Muscle of leg (tissue), 11 donors: Measurements from ENCODE around the gene ANXA7. TPM values are rescaled to one million over a fixed set of nuclear protein-coding genes. Genes with fewer than 3 reads are reported as not detected.

ENCODE experiments used
- DNase-seq: peaks from one replicate; pipeline ENCODE4 v3.0.0; 2013
- H3K27ac ChIP-seq: one replicate; pipeline ENCODE4 v1.5.1; 2013; ENCODE audit warnings: mild to moderate bottlenecking, low read length, control low read depth
- H3K27me3 ChIP-seq: one replicate; pipeline ENCODE4 v1.6.1; 2013; ENCODE audit warnings: low read length; ENCODE audit not compliant: control insufficient read depth, insufficient read depth
- H3K36me3 ChIP-seq: one replicate; pipeline ENCODE4 v1.6.1; 2013; ENCODE audit warnings: low read length; ENCODE audit not compliant: control insufficient read depth, insufficient read depth
- H3K4me1 ChIP-seq: one replicate; pipeline ENCODE4 v1.6.1; 2013; ENCODE audit warnings: low read length; ENCODE audit not compliant: control insufficient read depth, insufficient read depth
- H3K4me3 ChIP-seq: one replicate; pipeline ENCODE4 v1.5.1; 2013; ENCODE audit warnings: low read length, control low read depth
- H3K9me3 ChIP-seq: replicated peaks from 2 replicates; pipeline ENCODE4 v1.6.1; 2013; ENCODE audit warnings: low read depth, low read length; ENCODE audit not compliant: control insufficient read depth
- WGBS: methylation state at CpG from one replicate; pipeline ENCODE4 v1.1.5; 2013; ENCODE audit warnings: missing lambda C conversion rate; ENCODE audit not compliant: insufficient coverage; 5-methylcytosine and 5-hydroxymethylcytosine counted together
- polyA plus RNA-seq, 8 donors: library from polyadenylated mRNA; unstranded; fragments of 120-200 nt; gene quantifications; one replicate each; pipeline versions ENCODE4 v1.2.1 to v1.2.3, GENCODE V29; 2013; ENCODE audit warnings: inconsistent platforms in 1 of 8, low replicate concordance in 1 of 8; ENCODE audit not compliant: insufficient read length in 8 of 8, insufficient read depth in 1 of 8
- total RNA-seq: library from RNA; stranded (reverse); fragments of 120-200 nt; gene quantifications from one replicate; pipeline ENCODE4 v1.2.4, GENCODE V29; 2013

ANXA7 gene
- total and polyA plus RNA-seq, 9 donors, result 50.0 to 59.5 (median 54.5) TPM

- Histone ChIP-seq H3K27me3 (no peaks in the 10 kb centered on the region), H3K27ac (no peak overlapping the region), H3K36me3 (peaks cover 27% of the 10 kb centered on the region), H3K9me3 (no peaks in the 10 kb centered on the region), H3K4me3 (no peak overlapping the region), H3K4me1 (no peaks in the 10 kb centered on the region)
- WGBS, result no CpG with 5 or more reads among the region's 1 CpG
- no peak for DNase-seq
Observed at GRCh38 chr10:73439605-73440312, 25.9 kb upstream of the ANXA7 start.

GRCh38 chr10:73439055-73439454 is 25.2 kb upstream of the ANXA7 start:
- Histone ChIP-seq H3K27ac (no peak overlapping the region), H3K27me3 (no peaks in the 10 kb centered on the region), H3K9me3 (no peaks in the 10 kb centered on the region), H3K4me3 (no peak overlapping the region), H3K4me1 (no peaks in the 10 kb centered on the region), H3K36me3 (peaks cover 24% of the 10 kb centered on the region)
- DNase-seq, result no peak
- no CpG with 5 or more reads among the region's 1 CpG for WGBS

GRCh38 chr10:73433538-73433867 is 19.6 kb upstream of the ANXA7 start, which contains the start of gene MSS51:
Gene MSS51 (minus strand): TSS chr10:73433561. CDS start chr10:73428284, 5,277 bp downstream.
- no peaks in the 10 kb centered on the region for H3K27me3 ChIP-seq
- peak within 1 kb of the TSS; percentile 10 for H3K4me3 ChIP-seq
- H3K9me3 ChIP-seq, result no peaks in the 10 kb centered on the region
- DNase-seq, result peak; percentile 62
- peak within 1 kb of the TSS; percentile 59 for H3K27ac ChIP-seq
- H3K36me3 ChIP-seq, result peaks cover 14% of the 10 kb centered on the region
- H3K4me1 ChIP-seq, result no peaks in the 10 kb centered on the region

- H3K36me3 ChIP-seq, result peaks cover 16% of the 10 kb centered on the region
- H3K9me3 ChIP-seq, result no peaks in the 10 kb centered on the region
- no peaks in the 10 kb centered on the region for H3K27me3 ChIP-seq
- H3K4me3 ChIP-seq, result peak overlapping the region; percentile 10
- H3K4me1 ChIP-seq, result no peaks in the 10 kb centered on the region
- H3K27ac ChIP-seq, result peak overlapping the region; percentile 59
- DNase-seq, result no peak
- WGBS, result no CpG with 5 or more reads among the region's 2 CpGs
Observed at GRCh38 chr10:73432646-73433537, 19.0 kb upstream of the ANXA7 start.

GRCh38 chr10:73426318-73426717 is 12.5 kb upstream of the ANXA7 start:
- Histone ChIP-seq H3K27ac (no peak overlapping the region), H3K27me3 (no peaks in the 10 kb centered on the region), H3K36me3 (peaks cover 54% of the 10 kb centered on the region), H3K4me3 (no peak overlapping the region), H3K4me1 (no peaks in the 10 kb centered on the region), H3K9me3 (no peaks in the 10 kb centered on the region)
- DNase-seq, result no peak
- 100% methylated on average over 1 of the region's 4 CpGs for WGBS

- no peak overlapping the region for H3K4me3 ChIP-seq
- H3K4me1 ChIP-seq, result no peaks in the 10 kb centered on the region
- no peaks in the 10 kb centered on the region for H3K9me3 ChIP-seq
- DNase-seq, result no peak
- H3K36me3 ChIP-seq, result peaks cover 56% of the 10 kb centered on the region
- WGBS, result no CpG with 5 or more reads among the region's 3 CpGs
- no peak overlapping the region for H3K27ac ChIP-seq
- H3K27me3 ChIP-seq, result no peaks in the 10 kb centered on the region
Observed at GRCh38 chr10:73424478-73424877, 10.6 kb upstream of the ANXA7 start.

GRCh38 chr10:73423309-73423708 is 9.5 kb upstream of the ANXA7 start:
- DNase-seq, result no peak
- H3K27ac ChIP-seq, result no peak overlapping the region

GRCh38 chr10:73416571-73416970 is 2.7 kb upstream of the ANXA7 start:
- H3K4me1 ChIP-seq, result peaks cover 17% of the 10 kb centered on the region
- H3K4me3 ChIP-seq, result no peak overlapping the region
- WGBS, result 83% methylated on average over 1 of the region's 3 CpGs
- peaks cover 2% of the 10 kb centered on the region for H3K27me3 ChIP-seq
- peaks cover 3% of the 10 kb centered on the region for H3K36me3 ChIP-seq
- H3K27ac ChIP-seq, result no peak overlapping the region
- no peaks in the 10 kb centered on the region for H3K9me3 ChIP-seq
- no peak for DNase-seq

More at GRCh38 chr10:73423309-73423708, 9.5 kb upstream of the ANXA7 start:
- H3K36me3 ChIP-seq, result peaks cover 55% of the 10 kb centered on the region
- no peaks in the 10 kb centered on the region for H3K27me3 ChIP-seq
- H3K4me3 ChIP-seq, result no peak overlapping the region
- no peaks in the 10 kb centered on the region for H3K9me3 ChIP-seq
- no peaks in the 10 kb centered on the region for H3K4me1 ChIP-seq

- Histone ChIP-seq H3K4me3 (peak overlapping the region; percentile 93), H3K9me3 (no peaks in the 10 kb centered on the region), H3K27ac (peak overlapping the region; percentile 81), H3K27me3 (peaks cover 2% of the 10 kb centered on the region), H3K36me3 (no peaks in the 10 kb centered on the region), H3K4me1 (peaks cover 17% of the 10 kb centered on the region)
- no peak for DNase-seq
- 0% methylated on average over 4 of the region's 17 CpGs for WGBS
Observed at GRCh38 chr10:73414230-73414945, 530 bp upstream of the ANXA7 start.

GRCh38 chr10:73413108-73413527 is 740 bp downstream of the ANXA7 start:
- H3K4me1 ChIP-seq, result peaks cover 17% of the 10 kb centered on the region
- peaks cover 2% of the 10 kb centered on the region for H3K27me3 ChIP-seq
- WGBS, result 2% methylated on average over 9 of the region's 9 CpGs
- no peak for DNase-seq
- H3K36me3 ChIP-seq, result no peaks in the 10 kb centered on the region
- H3K9me3 ChIP-seq, result no peaks in the 10 kb centered on the region
- H3K4me3 ChIP-seq, result peak overlapping the region; percentile 93
- H3K27ac ChIP-seq, result peak overlapping the region; percentile 97
